HG03571 (cell line): Measurements from ENCODE around the gene SCAMP2.

Source experiments
- ATAC-seq: cut with Tn5 transposase; IDR thresholded peaks from one replicate; pipeline ENCODE4 v1.9.1; 2021; ENCODE audit not compliant: unreplicated experiment

SCAMP2 gene

GRCh38 chr15:74799255-74799855 lies 73.8 kb downstream of the SCAMP2 start:
- ATAC-seq: no peak

GRCh38 chr15:74798388-74799254 lies 74.5 kb downstream of the SCAMP2 start:
- ATAC-seq: no peak

- no peak for ATAC-seq
These were observed 77.1 kb downstream of the SCAMP2 start for GRCh38 chr15:74795966-74796625.

GRCh38 chr15:74794970-74795349 lies 78.2 kb downstream of the SCAMP2 start:
- ATAC-seq: no peak

- ATAC-seq: no peak
These were observed 78.8 kb downstream of the SCAMP2 start for GRCh38 chr15:74794248-74794969.
